Osteocyte (in vitro differentiated cells): Measurements from ENCODE around the gene SEMA3A. TPM values are rescaled to one million over a fixed set of nuclear protein-coding genes. Genes with fewer than 3 reads are reported as not detected.

ENCODE experiments used
- DNase-seq: peaks from one replicate; pipeline ENCODE4 v3.0.0; 2021; ENCODE audit warnings: mixed read lengths; ENCODE audit not compliant: unreplicated experiment; ENCODE audit errors: extremely low spot score
- H3K27ac Mint-ChIP-seq: one replicate; pipeline ENCODE4 v1.8.0; 2021; ENCODE audit warnings: mild to moderate bottlenecking, mixed read lengths; ENCODE audit not compliant: unreplicated experiment
- H3K27me3 Mint-ChIP-seq: one replicate; pipeline ENCODE4 v1.8.0; 2021; ENCODE audit warnings: mixed read lengths; ENCODE audit not compliant: unreplicated experiment
- H3K36me3 Mint-ChIP-seq: one replicate; pipeline ENCODE4 v1.8.0; 2021; ENCODE audit warnings: mixed read lengths; ENCODE audit not compliant: unreplicated experiment
- H3K4me1 Mint-ChIP-seq: one replicate; pipeline ENCODE4 v1.8.0; 2021; ENCODE audit warnings: mixed read lengths; ENCODE audit not compliant: unreplicated experiment
- H3K4me3 Mint-ChIP-seq: one replicate; pipeline ENCODE4 v1.8.0; 2021; ENCODE audit warnings: mild to moderate bottlenecking, moderate library complexity, mixed read lengths; ENCODE audit not compliant: unreplicated experiment
- H3K9me3 Mint-ChIP-seq: one replicate; pipeline ENCODE4 v1.8.0; 2021; ENCODE audit warnings: mixed read lengths; ENCODE audit not compliant: unreplicated experiment
- total RNA-seq: library from RNA; stranded (reverse); gene quantifications from 2 replicates; pipeline ENCODE4 v1.2.1, GENCODE V29; 2021
- TF ChIP-seq, protein P1 (sequence below): fragments of 200-600 bp; sonication (generic); IDR thresholded peaks from 2 replicates; pipeline ENCODE4 v1.5.0; 2021; ENCODE audit warnings: antibody characterized with exemption, mild to moderate bottlenecking, moderate library complexity

SEMA3A gene
- total RNA-seq, 1 donor from 2014 or later = 2.4 TPM

DNA sequence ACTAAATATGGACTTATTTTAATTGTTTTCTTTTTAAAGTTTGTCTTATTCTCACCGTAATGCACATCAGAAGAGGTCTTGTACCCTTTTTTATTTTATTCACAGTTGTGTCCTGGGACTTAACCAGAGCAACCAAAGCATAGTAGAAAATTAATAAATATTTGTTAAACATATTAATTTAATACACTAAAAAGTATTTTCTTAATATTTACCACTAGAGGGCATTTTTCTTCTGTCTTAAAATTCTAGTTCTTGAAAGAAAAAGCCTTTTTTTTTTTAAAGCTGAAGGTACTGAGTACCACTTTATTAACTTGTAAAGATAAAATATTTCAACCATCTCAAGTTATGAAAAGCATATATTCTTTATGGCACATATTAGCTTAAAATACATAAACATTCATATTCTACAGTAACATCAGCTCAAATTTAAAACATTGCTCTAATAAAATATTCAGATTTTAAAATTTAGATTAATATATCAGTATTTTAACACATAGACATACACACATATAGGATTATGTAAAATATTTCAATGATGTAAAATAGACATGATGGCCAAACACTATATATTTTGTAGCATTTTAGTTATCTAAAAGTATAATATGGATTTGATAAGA, 260.4 kb downstream of the SEMA3A start:
- Mint-ChIP-seq H3K4me3 (no peak overlapping the region), H3K9me3 (no peaks in the 10 kb centered on the region), H3K36me3 (no peaks in the 10 kb centered on the region), H3K27me3 (no peaks in the 10 kb centered on the region), H3K4me1 (peaks cover 2% of the 10 kb centered on the region), H3K27ac (no peak overlapping the region)
- TF ChIP-seq, protein P1, sequence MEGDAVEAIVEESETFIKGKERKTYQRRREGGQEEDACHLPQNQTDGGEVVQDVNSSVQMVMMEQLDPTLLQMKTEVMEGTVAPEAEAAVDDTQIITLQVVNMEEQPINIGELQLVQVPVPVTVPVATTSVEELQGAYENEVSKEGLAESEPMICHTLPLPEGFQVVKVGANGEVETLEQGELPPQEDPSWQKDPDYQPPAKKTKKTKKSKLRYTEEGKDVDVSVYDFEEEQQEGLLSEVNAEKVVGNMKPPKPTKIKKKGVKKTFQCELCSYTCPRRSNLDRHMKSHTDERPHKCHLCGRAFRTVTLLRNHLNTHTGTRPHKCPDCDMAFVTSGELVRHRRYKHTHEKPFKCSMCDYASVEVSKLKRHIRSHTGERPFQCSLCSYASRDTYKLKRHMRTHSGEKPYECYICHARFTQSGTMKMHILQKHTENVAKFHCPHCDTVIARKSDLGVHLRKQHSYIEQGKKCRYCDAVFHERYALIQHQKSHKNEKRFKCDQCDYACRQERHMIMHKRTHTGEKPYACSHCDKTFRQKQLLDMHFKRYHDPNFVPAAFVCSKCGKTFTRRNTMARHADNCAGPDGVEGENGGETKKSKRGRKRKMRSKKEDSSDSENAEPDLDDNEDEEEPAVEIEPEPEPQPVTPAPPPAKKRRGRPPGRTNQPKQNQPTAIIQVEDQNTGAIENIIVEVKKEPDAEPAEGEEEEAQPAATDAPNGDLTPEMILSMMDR = peak; percentile 49
- no peak for DNase-seq

DNA sequence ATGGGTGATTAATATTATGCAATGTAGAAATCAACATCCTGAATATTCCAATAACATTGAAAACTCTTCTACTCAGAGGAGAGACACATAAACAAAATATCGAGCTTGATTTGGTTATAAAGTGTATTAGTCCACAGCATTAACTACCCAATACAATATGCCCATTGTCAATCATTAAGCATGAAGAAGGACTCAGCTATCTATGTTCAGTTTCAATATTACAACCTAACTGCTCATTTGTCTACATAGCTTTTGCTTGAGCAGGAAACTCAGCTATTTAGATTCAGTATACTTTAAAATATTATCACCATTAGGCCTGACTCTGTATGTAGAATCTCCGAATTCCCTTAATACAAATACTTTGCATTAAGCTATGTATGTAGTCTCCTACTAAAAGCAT, 262.6 kb downstream of the SEMA3A start:
- H3K9me3 Mint-ChIP-seq = no peaks in the 10 kb centered on the region
- no peaks in the 10 kb centered on the region for H3K27me3 Mint-ChIP-seq
- H3K36me3 Mint-ChIP-seq = no peaks in the 10 kb centered on the region
- TF ChIP-seq, protein P1 = no peak
- no peak overlapping the region for H3K27ac Mint-ChIP-seq
- DNase-seq = no peak
- peaks cover 2% of the 10 kb centered on the region for H3K4me1 Mint-ChIP-seq
- no peak overlapping the region for H3K4me3 Mint-ChIP-seq

DNA sequence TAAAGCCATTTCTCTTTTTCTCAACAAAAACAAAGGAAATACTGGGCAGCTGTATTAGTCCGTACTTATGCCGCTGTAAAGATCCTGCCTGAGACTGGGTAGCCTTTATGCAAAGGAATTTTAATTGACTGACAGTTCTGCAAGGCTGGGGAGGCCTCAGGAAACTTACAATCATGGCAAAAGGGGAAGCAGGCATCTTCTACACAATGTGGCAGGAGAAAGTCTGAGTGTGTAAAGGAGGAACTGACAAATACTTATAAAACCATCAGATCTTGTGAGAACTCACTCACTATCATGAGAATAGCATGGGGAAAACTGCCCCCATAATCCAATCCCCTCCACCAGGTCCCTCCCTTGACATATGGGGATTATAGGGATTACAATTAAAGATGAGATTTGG, 264.3 kb downstream of the SEMA3A start:
- Mint-ChIP-seq H3K27ac (no peak overlapping the region), H3K4me1 (no peaks in the 10 kb centered on the region), H3K27me3 (no peaks in the 10 kb centered on the region), H3K4me3 (no peak overlapping the region), H3K9me3 (no peaks in the 10 kb centered on the region), H3K36me3 (no peaks in the 10 kb centered on the region)
- DNase-seq = no peak
- TF ChIP-seq, protein P1 = no peak

DNA sequence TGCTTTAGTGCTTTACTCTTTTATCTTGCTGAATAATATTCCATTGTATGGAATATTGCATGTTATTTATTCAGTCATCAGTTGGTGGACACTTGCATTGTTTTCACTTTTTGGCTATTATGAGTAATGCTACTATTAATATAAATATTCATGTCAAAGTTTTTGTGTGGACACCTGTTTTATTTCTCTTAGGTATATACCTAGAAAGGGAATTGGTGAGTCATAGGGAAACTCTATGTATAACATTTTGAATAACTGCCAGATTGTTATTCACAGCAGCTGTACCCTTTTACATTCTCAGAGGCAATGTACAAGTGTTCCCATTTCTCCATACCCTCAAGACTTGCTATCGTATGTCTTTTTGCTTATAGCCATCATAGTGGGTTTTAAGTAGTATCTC, 268.7 kb downstream of the SEMA3A start:
- no peak for DNase-seq
- H3K27me3 Mint-ChIP-seq = no peaks in the 10 kb centered on the region
- TF ChIP-seq, protein P1 = no peak
- H3K27ac Mint-ChIP-seq = no peak overlapping the region
- peaks cover 15% of the 10 kb centered on the region for H3K4me1 Mint-ChIP-seq
- H3K36me3 Mint-ChIP-seq = no peaks in the 10 kb centered on the region
- H3K4me3 Mint-ChIP-seq = no peak overlapping the region
- H3K9me3 Mint-ChIP-seq = no peaks in the 10 kb centered on the region

DNA sequence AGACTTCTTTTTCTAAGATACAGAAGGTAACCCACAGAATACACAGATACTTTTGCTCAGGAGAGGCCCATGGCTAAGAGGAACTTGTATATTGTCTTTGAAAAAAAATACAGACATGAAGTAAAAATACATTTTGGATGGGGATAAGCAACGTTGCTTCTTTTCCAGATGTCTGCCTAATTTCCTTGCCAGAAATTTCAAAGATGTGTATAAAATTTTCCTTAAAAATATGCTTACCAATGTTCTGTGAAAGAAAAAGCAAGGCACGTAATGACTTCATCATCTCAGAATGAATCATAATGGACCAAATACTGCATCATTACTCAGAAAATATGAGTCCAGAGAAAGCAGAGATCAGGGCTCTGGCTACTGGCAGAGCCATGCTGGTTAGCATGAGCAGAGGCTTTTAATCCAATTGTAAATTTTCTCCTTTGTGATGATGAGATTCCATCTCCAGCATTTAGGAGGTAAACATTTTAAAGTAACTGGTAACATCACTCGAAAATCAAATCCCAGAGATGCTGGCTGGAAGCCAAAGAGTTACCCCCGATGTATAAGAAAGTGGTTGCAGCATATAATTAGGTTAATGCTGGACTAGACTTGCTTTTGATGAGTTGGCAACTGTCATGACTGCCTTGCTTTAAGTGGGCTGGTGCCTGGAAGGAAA, 272.5 kb downstream of the SEMA3A start:
- TF ChIP-seq, protein P1 = no peak

More for the DNA sequence above, 272.5 kb downstream of the SEMA3A start:
- DNase-seq = no peak
- Mint-ChIP-seq H3K4me1 (peaks cover 16% of the 10 kb centered on the region), H3K9me3 (peaks cover 3% of the 10 kb centered on the region), H3K27me3 (no peaks in the 10 kb centered on the region), H3K4me3 (no peak overlapping the region), H3K36me3 (no peaks in the 10 kb centered on the region), H3K27ac (no peak overlapping the region)
